SH-SY5Y (cell line): ENCODE results near the gene CCDC159.

ENCODE experiments used
- GATA2 ChIP-seq: IDR thresholded peaks from 2 replicates; pipeline ENCODE4 v1.6.1; 2011; ENCODE audit warnings: mild to moderate bottlenecking, low read depth, low read length
- GATA3 ChIP-seq: IDR thresholded peaks from 2 replicates; pipeline ENCODE4 v1.6.1; 2011; ENCODE audit warnings: low read depth, mild to moderate bottlenecking, low read length, moderate library complexity

DNA sequence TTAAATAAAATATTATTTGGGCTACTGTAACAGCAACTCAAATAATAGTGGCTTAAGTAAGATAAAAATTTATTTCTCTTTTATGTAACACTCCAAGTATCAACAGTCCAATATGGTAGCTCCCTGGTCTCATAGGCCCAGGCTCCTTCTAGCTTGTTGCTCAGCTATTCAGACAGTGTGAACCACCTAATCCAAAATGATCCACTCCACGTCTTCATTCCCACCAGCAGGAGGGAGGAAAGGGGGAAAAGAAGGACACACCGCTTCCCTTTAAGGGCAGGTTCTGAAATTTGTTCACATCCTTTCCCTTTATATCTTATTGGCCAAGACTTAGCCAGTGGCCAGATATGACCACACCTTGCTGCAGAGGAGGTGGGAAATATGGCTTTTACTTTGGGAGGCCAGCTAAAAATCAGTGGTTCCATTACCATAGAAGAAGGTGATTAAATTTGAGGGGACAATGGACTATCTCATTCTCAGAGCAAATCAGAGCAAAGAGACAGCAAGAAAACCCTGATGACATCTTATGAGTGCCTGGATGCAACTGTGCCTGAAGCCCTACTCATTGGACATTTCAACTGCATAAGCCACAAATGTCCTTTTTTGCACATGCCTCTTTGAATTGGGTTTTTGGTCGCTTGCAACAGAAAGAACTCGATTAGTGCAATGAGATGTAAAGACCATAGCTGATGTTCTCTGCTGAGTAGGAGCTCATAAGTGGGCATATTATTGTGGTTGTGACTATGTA, 44.8 kb downstream of the CCDC159 start:
- TF ChIP-seq GATA2 (no peak), GATA3 (no peak)
